ENCODE data around the gene PALMD.

DNA sequence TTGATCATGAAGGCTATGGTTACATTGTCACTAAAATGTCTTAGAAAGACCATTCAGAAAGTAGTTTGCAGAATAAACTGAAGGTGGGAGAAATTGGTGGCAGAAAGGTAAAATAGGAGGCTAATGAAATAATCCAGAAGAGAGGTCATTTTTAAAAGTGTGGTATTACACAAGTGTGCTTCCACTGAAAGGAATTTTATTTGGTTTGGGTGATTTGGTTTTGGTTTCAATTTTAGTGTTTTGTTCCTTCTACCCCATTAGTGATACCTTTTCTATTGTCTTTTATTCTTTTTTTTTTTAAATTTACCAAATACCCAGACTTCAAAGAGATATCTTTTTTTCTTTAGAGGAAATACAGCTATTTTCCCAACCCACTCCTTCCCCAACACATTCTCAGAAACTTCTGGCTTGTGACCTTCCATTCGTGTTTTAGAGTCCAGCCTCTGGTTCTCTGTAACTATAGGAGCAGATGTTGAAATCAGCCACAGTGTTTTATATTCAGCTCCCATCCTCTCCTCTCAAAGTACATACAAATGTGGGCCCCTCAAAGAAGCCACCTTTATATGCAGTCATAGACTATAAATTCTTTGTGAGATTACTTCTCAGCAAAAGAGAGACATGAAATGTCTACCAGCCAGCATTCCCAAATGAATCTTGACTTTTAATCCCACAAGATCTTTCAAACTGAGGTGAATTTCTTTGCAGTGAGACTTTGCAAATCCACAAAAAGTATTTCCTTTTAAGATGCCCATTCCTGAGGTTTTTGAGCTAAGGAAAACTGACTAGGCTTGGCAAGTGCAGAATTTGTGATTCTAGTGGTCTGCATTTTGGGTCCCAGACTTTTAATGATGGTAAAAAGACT, 42.0 kb upstream of the PALMD start:
- TF ChIP-seq, protein P1, sequence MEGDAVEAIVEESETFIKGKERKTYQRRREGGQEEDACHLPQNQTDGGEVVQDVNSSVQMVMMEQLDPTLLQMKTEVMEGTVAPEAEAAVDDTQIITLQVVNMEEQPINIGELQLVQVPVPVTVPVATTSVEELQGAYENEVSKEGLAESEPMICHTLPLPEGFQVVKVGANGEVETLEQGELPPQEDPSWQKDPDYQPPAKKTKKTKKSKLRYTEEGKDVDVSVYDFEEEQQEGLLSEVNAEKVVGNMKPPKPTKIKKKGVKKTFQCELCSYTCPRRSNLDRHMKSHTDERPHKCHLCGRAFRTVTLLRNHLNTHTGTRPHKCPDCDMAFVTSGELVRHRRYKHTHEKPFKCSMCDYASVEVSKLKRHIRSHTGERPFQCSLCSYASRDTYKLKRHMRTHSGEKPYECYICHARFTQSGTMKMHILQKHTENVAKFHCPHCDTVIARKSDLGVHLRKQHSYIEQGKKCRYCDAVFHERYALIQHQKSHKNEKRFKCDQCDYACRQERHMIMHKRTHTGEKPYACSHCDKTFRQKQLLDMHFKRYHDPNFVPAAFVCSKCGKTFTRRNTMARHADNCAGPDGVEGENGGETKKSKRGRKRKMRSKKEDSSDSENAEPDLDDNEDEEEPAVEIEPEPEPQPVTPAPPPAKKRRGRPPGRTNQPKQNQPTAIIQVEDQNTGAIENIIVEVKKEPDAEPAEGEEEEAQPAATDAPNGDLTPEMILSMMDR (IDR thresholded peaks at IDR 0.05; ENCODE audit: poor library complexity): no peak
- no peak for TF ChIP-seq EZH2 (IDR thresholded peaks at IDR 0.05; ENCODE audit: borderline replicate concordance)
- no peak for TF ChIP-seq EZH2phosphoT487 (IDR thresholded peaks at IDR 0.05; ENCODE audit: low read depth, severe bottlenecking, unreplicated experiment)

Data from hepatocyte (in vitro differentiated cells).